ENCODE data around the gene TUB.

The TUB gene

DNA sequence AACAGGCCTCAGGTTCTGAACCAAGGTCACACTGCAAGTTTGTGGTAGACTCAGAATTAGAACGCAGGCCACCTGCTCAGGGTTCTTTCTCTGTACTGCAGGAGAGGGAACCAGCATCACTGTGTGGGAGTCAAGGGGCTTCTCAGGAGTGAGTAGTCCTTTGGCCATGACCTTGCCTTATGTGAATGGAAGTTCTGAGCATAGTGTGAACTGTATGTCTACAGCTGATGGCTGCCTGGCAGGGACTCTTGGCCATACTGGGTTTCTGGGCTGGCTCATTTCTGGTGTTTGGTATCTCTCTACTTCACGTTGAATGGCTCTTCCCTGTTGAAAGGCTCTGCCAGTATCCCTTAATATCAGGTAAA, 40.1 kb upstream of the TUB start:
- H3K9ac ChIP-seq = no peak overlapping the region
- no peak overlapping the region for H3K27ac ChIP-seq
- H3K36me3 ChIP-seq = no peaks in the 10 kb centered on the region
- H3K4me3 ChIP-seq = no peak overlapping the region
- TF ChIP-seq Cebpa-rat (IDR thresholded peaks at IDR 0.05) = no peak
- no peaks in the 10 kb centered on the region; a peak in 1 of 22 replicates for H4K20me1 ChIP-seq
- no peak overlapping the region for H3K4me2 ChIP-seq
- no peaks in the 10 kb centered on the region for H3K27me3 ChIP-seq
- H3K4me1 ChIP-seq = peaks cover 3 to 13% (median 11%) of the 10 kb centered on the region in 10 experiments; a peak in 16 of 20 replicates
- no peaks in the 10 kb centered on the region for H3K9me3 ChIP-seq (replicated peaks in 1 of 11)

DNA sequence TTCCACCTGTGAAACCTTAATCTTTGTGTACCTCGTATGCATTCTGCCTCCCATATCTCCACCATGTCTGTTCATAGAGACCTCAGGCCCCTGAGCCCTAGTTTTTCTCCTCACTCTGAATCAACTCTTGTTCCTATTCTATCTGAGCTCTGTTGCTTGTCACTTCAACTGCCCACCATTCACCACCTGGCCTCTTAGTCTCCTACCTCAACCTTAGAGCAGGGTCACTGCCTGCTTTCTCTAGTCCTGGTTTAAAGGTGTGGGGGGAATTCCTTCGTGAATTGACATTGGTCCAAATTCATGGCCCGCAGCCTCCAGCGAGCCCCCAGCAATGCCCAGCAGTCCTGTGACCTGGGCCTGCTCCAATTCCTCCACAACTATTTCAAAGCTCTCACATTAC, 39.4 kb upstream of the TUB start:
- no peaks in the 10 kb centered on the region for H3K36me3 ChIP-seq
- H3K4me3 ChIP-seq = no peak overlapping the region
- no peak overlapping the region for H3K4me2 ChIP-seq
- no peaks in the 10 kb centered on the region for H3K9me3 ChIP-seq (replicated peaks in 1 of 11)
- H3K9ac ChIP-seq = no peak overlapping the region
- TF ChIP-seq Cebpa-rat (IDR thresholded peaks at IDR 0.05) = no peak
- no peaks in the 10 kb centered on the region; a peak in 1 of 22 replicates for H4K20me1 ChIP-seq
- H3K4me1 ChIP-seq = peaks cover 3 to 13% (median 11%) of the 10 kb centered on the region in 10 experiments; a peak in 16 of 20 replicates
- no peaks in the 10 kb centered on the region for H3K27me3 ChIP-seq
- no peak overlapping the region for H3K27ac ChIP-seq

DNA sequence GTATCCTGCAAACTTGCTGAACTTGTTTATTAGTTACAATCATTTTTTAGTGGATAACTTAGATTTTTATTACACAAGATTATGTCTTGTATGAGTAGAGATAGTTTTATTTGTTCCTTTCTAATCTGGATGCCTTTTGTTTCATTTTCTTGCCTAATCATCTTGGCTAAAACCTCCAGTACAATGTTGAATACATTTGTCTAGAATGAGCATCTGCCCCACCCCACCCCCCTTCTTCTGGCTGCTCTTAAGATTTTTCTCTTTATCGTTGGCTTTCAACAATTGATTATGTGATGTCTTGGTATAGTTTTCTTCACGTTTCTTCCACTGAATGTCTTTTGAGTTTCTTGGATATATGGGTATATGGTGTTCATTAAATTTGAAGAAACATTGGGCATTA, 37.3 kb upstream of the TUB start:
- Histone ChIP-seq H3K27ac (no peak overlapping the region), H3K4me2 (no peak overlapping the region), H3K4me1 (peaks cover 3 to 12% (median 9%) of the 10 kb centered on the region in 10 experiments; a peak in 16 of 20 replicates), H3K27me3 (no peaks in the 10 kb centered on the region), H3K9me3 (replicated peaks in 1 of 11) (no peaks in the 10 kb centered on the region), H3K36me3 (no peaks in the 10 kb centered on the region), H4K20me1 (no peaks in the 10 kb centered on the region), H3K4me3 (no peak overlapping the region), H3K9ac (no peak overlapping the region)
- no peak for TF ChIP-seq Cebpa-rat (IDR thresholded peaks at IDR 0.05)

DNA sequence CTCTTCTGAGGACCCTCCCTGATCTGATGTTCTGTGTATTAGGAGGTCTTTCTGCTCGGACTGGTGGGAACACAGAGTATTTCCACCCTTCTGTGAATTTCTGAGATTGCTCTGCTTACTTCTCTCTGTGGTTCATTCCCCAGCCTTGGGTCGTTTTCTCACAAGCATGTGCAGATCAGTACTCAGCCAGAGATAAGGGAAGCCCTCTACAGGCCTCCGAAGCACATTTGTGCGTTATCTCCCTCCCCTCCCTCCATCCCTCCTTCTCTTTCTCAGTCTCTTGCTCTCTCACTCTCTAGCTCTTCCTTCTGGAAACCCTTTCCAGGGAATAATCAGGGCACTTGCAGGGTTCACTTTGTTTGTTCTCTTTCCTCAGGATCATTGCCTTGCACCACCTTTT, 35.2 kb upstream of the TUB start:
- TF ChIP-seq Cebpa-rat (IDR thresholded peaks at IDR 0.05) = no peak

DNA sequence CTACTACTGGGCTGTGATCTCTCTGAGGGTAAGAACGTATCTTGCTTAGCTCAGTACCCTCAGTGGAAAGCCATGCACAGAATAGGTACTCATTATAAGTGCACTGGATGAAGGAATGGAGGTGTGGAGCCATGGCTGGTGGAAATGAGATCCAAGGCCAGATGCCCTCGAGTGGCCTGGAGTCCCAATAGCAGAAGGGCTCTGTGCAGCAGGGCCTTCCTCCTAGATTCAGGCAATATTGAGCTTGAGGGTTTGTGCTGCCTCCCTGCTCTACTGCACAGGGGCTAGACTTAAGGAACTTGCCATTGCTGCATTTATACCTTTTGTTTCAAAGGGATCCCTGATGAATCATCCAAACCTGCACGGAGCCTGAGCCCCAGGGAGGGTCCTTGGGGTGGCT, 33.6 kb upstream of the TUB start:
- Histone ChIP-seq H3K27ac (no peak overlapping the region), H3K4me1 (no peaks in the 10 kb centered on the region), H3K4me2 (no peak overlapping the region), H3K27me3 (no peaks in the 10 kb centered on the region), H3K9me3 (replicated peaks in 1 of 11) (no peaks in the 10 kb centered on the region), H4K20me1 (no peaks in the 10 kb centered on the region), H3K4me3 (no peak overlapping the region), H3K36me3 (no peaks in the 10 kb centered on the region), H3K9ac (no peak overlapping the region)
- TF ChIP-seq Cebpa-rat (IDR thresholded peaks at IDR 0.05) = no peak

More for the DNA sequence above, 35.2 kb upstream of the TUB start:
- no peaks in the 10 kb centered on the region for H3K9me3 ChIP-seq (replicated peaks in 1 of 11)
- H3K9ac ChIP-seq = no peak overlapping the region
- H4K20me1 ChIP-seq = no peaks in the 10 kb centered on the region
- no peak overlapping the region for H3K27ac ChIP-seq
- no peak overlapping the region for H3K4me3 ChIP-seq
- H3K4me1 ChIP-seq = no peaks in the 10 kb centered on the region
- H3K36me3 ChIP-seq = no peaks in the 10 kb centered on the region
- H3K4me2 ChIP-seq = no peak overlapping the region
- no peaks in the 10 kb centered on the region for H3K27me3 ChIP-seq

DNA sequence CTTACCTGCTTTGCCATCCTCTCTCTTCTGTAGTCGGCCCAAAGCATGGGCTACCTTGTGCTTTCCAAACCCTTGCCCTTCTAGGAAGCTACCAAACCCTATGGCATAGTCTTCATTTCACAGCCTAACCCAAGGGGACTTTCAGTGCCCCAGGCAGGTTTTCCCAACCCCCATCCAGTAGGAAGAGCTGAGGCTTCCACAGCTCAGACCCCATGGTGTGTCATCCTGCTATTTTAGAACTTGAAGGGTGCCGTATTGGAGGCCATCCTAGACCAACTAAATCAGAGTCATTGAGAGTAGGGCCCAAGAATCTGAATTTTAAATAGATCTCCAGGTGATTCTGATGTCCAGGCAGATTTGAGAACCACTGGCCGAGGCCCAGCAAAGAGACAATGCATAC, 31.9 kb upstream of the TUB start:
- Histone ChIP-seq H3K9ac (no peak overlapping the region), H3K9me3 (replicated peaks in 1 of 11) (no peaks in the 10 kb centered on the region), H3K4me3 (no peak overlapping the region), H4K20me1 (no peaks in the 10 kb centered on the region), H3K27ac (no peak overlapping the region), H3K4me2 (no peak overlapping the region), H3K36me3 (no peaks in the 10 kb centered on the region), H3K4me1 (no peaks in the 10 kb centered on the region), H3K27me3 (no peaks in the 10 kb centered on the region)
- TF ChIP-seq Cebpa-rat (IDR thresholded peaks at IDR 0.05) = no peak

DNA sequence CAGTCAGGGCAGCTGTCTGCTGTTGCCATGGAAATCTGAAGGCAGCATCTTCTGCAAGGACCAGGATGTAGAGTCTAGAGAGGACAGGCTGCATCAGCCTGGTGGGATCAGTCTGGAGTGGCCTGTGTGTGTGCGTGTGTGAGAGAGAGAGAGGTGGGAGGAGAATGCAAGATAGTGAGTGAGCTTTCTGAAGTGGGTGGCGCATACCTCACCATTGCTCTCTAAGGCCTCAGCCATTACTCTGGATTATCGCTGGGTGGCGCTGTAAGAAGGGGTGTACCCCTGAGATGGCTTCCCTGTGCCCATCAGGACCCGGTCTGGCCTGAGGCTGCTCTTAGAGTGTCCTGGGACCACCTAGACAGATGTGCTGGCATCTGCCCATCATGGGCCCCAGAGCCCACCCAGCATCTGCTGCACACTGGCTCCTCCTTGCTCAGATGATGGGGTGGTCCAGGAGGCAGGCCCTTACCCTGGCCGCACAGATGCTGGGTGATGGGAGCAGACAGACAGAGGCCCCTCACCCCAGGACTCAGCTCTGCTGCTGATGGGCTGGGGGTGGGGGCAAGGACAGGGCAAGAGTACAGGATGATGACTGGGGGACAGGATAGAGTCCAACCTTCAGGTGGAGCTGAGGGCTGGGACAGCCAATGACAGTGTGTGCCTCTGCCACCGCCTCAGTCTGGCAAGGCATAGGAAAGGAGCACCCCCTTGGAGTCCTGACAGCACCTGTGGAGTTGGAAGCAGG, 25.7 kb upstream of the TUB start:
- Histone ChIP-seq H4K20me1 (no peaks in the 10 kb centered on the region), H3K36me3 (no peaks in the 10 kb centered on the region), H3K4me3 (no peak overlapping the region), H3K4me1 (peaks cover 0 to 7% (median 0%) of the 10 kb centered on the region in 10 experiments; a peak in 2 of 20 replicates), H3K4me2 (no peak overlapping the region), H3K27ac (no peak overlapping the region), H3K9me3 (replicated peaks in 1 of 11) (no peaks in the 10 kb centered on the region), H3K27me3 (no peaks in the 10 kb centered on the region), H3K9ac (no peak overlapping the region)
- TF ChIP-seq Cebpa-rat (IDR thresholded peaks at IDR 0.05) = no peak

DNA sequence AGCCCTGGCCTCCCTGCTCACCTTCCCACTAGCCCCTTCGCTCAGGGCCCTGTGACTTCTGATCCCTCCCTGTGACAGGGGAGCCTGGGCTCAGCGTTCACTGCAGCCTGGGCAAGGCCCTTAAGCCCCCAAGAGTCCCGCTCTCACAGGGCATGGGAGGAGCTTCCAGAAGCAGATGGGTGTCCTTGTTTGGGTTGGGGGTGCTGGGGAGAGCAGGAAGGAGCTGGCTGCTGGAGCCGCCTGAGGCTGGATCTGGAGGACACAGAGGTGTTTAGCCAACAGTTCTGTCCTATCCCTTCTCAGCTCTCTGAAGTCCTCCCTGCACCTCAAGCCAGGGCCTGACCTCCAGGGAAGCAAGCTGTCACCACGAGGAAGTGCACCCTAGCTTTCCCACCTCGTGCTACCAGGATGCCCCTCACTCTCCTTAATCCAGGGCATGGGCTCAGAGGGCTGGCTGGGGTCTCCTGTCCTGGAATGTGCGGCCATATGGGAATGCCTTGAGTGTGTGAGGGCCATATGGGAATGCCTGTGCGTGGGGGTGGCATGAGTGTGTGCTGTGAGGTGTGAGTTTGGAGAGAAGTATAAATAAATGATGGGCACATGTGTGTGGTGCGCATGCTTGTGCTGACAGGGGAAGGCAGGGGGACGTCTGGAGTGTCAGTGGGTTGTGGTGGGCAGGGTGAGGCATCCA, 25.0 kb upstream of the TUB start:
- Histone ChIP-seq H3K9ac (no peak overlapping the region), H4K20me1 (no peaks in the 10 kb centered on the region), H3K9me3 (replicated peaks in 1 of 11) (no peaks in the 10 kb centered on the region), H3K36me3 (no peaks in the 10 kb centered on the region), H3K4me2 (no peak overlapping the region), H3K4me1 (peaks cover 0 to 7% (median 0%) of the 10 kb centered on the region in 10 experiments; a peak in 2 of 20 replicates), H3K4me3 (no peak overlapping the region), H3K27me3 (no peaks in the 10 kb centered on the region), H3K27ac (no peak overlapping the region)
- no peak for TF ChIP-seq Cebpa-rat (IDR thresholded peaks at IDR 0.05)

DNA sequence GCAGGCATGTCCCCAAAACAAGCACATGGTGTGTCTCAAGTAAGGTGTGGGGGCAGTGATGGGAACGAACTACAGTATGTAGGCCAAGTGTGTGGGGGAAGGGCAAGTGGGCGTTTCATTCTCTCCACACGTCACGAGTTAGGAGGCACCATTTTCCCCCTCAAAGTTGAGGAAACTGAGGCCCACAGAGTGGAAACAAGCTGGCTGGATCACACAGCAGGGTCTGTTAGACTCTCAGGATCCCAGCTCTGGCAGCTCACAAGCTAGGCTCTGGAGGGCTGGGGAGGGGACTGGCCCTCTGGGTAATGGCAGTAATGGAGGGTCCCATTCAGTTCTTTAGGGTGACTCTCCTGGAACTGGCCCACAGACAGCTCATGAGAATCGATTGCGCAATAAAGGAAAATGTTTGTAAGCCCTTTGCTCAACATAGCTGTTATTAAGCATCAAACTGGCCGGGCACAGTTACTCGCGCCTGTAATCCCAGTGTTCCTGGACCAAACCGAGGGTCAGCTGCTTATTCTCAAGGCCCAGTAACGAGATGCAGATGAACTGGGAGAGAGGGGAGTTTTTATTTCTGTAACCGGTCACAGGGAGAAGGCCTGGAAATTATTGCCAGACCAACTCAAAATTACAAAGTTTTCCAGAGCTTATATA, 24.1 kb upstream of the TUB start:
- Histone ChIP-seq H3K27ac (no peak overlapping the region), H3K27me3 (no peaks in the 10 kb centered on the region), H3K4me3 (no peak overlapping the region), H3K4me2 (peak overlapping the region in 2 of 11 experiments; percentile 13 to 18; a peak in 2 of 22 replicates), H3K36me3 (no peaks in the 10 kb centered on the region), H3K9ac (no peak overlapping the region), H3K9me3 (replicated peaks in 1 of 11) (no peaks in the 10 kb centered on the region), H4K20me1 (no peaks in the 10 kb centered on the region), H3K4me1 (peaks cover 0 to 7% (median 3%) of the 10 kb centered on the region in 10 experiments; a peak in 12 of 20 replicates)
- TF ChIP-seq Cebpa-rat (IDR thresholded peaks at IDR 0.05) = peak; percentile 95 to 100 (median 97)

Data from BLaER1 treated with 17β-estradiol and CSF1 and Interleukin-3, amounts not matched to agents 10 nM and 100 nM (cell line).